Stomach (tissue), 9 donors: ENCODE data around the gene C16orf96. TPM values are rescaled to one million over a fixed set of nuclear protein-coding genes. Genes with fewer than 3 reads are reported as not detected.

Experiments used
- DNase-seq, 2 donors: peaks; one replicate each; pipeline versions ENCODE4 v3.0.0 to v3.0.0-alpha.2; 2013 to 2019
- H3K27ac ChIP-seq, 5 donors: fragments of 200-600 bp in 4 of 5; sonication (generic) in 4 of 5; one replicate each; pipeline ENCODE4 v1.5.1; 2013 to 2019; ENCODE audit warnings: mild to moderate bottlenecking in 1 of 5, moderate library complexity in 1 of 5
- H3K27me3 ChIP-seq, 3 donors: fragments of 200-600 bp; sonication (generic); one replicate each; pipeline ENCODE4 v1.5.1; 2017 to 2019; ENCODE audit warnings: mixed run types in 1 of 3
- H3K36me3 ChIP-seq, 4 donors: fragments of 200-600 bp; sonication (generic); 1 replicate in 3 of 4; 2 replicates in 1 of 4; pipeline ENCODE4 v1.5.1; 2016 to 2019
- H3K4me1 ChIP-seq, 4 donors: fragments of 200-600 bp; sonication (generic); one replicate each; pipeline ENCODE4 v1.5.1; 2016 to 2019
- H3K4me3 ChIP-seq, 4 donors: fragments of 200-600 bp; sonication (generic) in 3 of 4; one replicate each; pipeline ENCODE4 v1.5.1; 2016 to 2019; ENCODE audit warnings: mild to moderate bottlenecking in 1 of 4
- H3K9me3 ChIP-seq, 4 donors: fragments of 200-600 bp; sonication (generic); one replicate each; pipeline ENCODE4 v1.5.1; 2016 to 2019
- CTCF ChIP-seq, 7 experiments: fragments of 450-650 bp in 4 of 7; fragments of 200-600 bp in 3 of 7; sonication (generic) in 3 of 7; IDR thresholded peaks; one replicate each; pipeline ENCODE4 v1.5.1; 2016 to 2019; ENCODE audit warnings: antibody characterized with exemption in 7 of 7, control low read depth in 2 of 7, mild to moderate bottlenecking in 1 of 7
- EP300 ChIP-seq: sonication (generic); formaldehyde crosslinking; IDR thresholded peaks from one replicate; pipeline ENCODE4 v1.6.1; 2017; ENCODE audit warnings: antibody characterized with exemption
- POLR2A ChIP-seq, 4 donors: fragments of 450-650 bp; IDR thresholded peaks; one replicate each; pipeline ENCODE4 v1.6.1; 2016; ENCODE audit warnings: antibody characterized with exemption in 4 of 4, control low read depth in 2 of 4, mild to moderate bottlenecking in 1 of 4, moderate library complexity in 1 of 4
- POLR2AphosphoS5 ChIP-seq, 3 donors: sonication (generic); formaldehyde crosslinking; IDR thresholded peaks; one replicate each; pipeline ENCODE4 v1.6.1; 2016; ENCODE audit warnings: antibody characterized with exemption in 3 of 3
- WGBS, 5 donors: extraction: QIAGEN DNeasy Blood & Tissue Kit in 3 of 5; methylation state at CpG; one replicate each; pipeline versions ENCODE4 v1.1.5 to v1.1.7; 2013 to 2018; 5-methylcytosine and 5-hydroxymethylcytosine counted together
- intact Hi-C: fragments of 100-400 bp; cut with DNase I; formaldehyde crosslinking; loops from one replicate; pipeline ENCODE4 v1.15.1; 2023; ENCODE audit warnings: low total_unique reads
- polyA plus RNA-seq, 3 donors: library from polyadenylated mRNA; stranded (reverse); fragments of 200-250 nt; gene quantifications; one replicate each; pipeline ENCODE4 v1.2.3, GENCODE V29; 2013
- total RNA-seq, 5 donors: library from RNA; depleted of rRNA; stranded (reverse); fragments of >200 nt; gene quantifications; one replicate each; pipeline versions ENCODE4 v1.1.0 to v1.2.3, GENCODE V29; 2014 to 2016
- donor health status: healthy with polysubstance abuse.
- donor health status: Bipolar disorder and iron deficiency.
- donor health status: healthy.

C16orf96 gene
- total and polyA plus RNA-seq, 8 donors, result 0.37 to 0.43 TPM; not detected in 6

GRCh38 chr16:4641895-4642294 lies 85.8 kb downstream of the C16orf96 start:
- 83 to 95% (median 88%) methylated on average over 14 of the region's 14 CpGs for whole genome bisulfite sequencing, 5 donors

GRCh38 chr16:4646773-4647643 lies 90.9 kb downstream of the C16orf96 start:
- Histone ChIP-seq H3K4me1 (peaks cover 3 to 33% (median 26%) of the 10 kb centered on the region in 4 donors), H3K9me3 (no peaks in the 10 kb centered on the region), H3K4me3 (no peak overlapping the region), H3K36me3 (peaks cover 5 to 66% (median 34%) of the 10 kb centered on the region in 4 donors), H3K27ac (no peak overlapping the region), H3K27me3 (no peaks in the 10 kb centered on the region)
- intact Hi-C loops, result no loop called here
- no peak for TF ChIP-seq EP300
- TF ChIP-seq POLR2AphosphoS5 (IDR thresholded peaks at IDR 0.05), result no peak
- WGBS, 5 donors, result 87 to 93% (median 89%) methylated on average over 18 to 22 of the region's 22 CpGs
- DNase-seq, result no peak

More at GRCh38 chr16:4641895-4642294, 85.8 kb downstream of the C16orf96 start:
- Histone ChIP-seq H3K4me3 (no peak overlapping the region), H3K9me3 (no peaks in the 10 kb centered on the region), H3K4me1 (peaks cover 22 to 57% (median 33%) of the 10 kb centered on the region in 4 donors), H3K27ac (peak overlapping the region in 2 of 5 donors; percentile 18 to 56), H3K36me3 (peaks cover 0 to 52% (median 12%) of the 10 kb centered on the region in 4 donors), H3K27me3 (no peaks in the 10 kb centered on the region)
- TF ChIP-seq POLR2A (IDR thresholded peaks at IDR 0.05) (no peak), EP300 (no peak), CTCF (IDR thresholded peaks at IDR 0.05) (no peak), POLR2AphosphoS5 (IDR thresholded peaks at IDR 0.05) (no peak)
- DNase-seq, result no peak
- intact Hi-C loops, result no loop called here

GRCh38 chr16:4647644-4647980 lies 91.5 kb downstream of the C16orf96 start:
- 95 to 98% (median 96%) methylated on average over 8 of the region's 8 CpGs for WGBS, 5 donors
- peaks cover 9 to 37% (median 32%) of the 10 kb centered on the region in 4 donors for H3K4me1 ChIP-seq
- intact Hi-C loops, result no loop called here
- H3K27ac ChIP-seq, result no peak overlapping the region
- no peaks in the 10 kb centered on the region for H3K9me3 ChIP-seq
- no peak for DNase-seq
- H3K4me3 ChIP-seq, result no peak overlapping the region
- H3K36me3 ChIP-seq, result peaks cover 11 to 72% (median 40%) of the 10 kb centered on the region in 4 donors
- no peaks in the 10 kb centered on the region for H3K27me3 ChIP-seq
- TF ChIP-seq EP300 (no peak), CTCF (IDR thresholded peaks at IDR 0.05) (no peak), POLR2A (IDR thresholded peaks at IDR 0.05) (no peak), POLR2AphosphoS5 (IDR thresholded peaks at IDR 0.05) (no peak)

GRCh38 chr16:4648917-4649316 lies 92.8 kb downstream of the C16orf96 start:
- 89 to 95% (median 91%) methylated on average over 11 to 13 of the region's 13 CpGs for WGBS, 5 donors
- Histone ChIP-seq H3K27ac (no peak overlapping the region), H3K27me3 (no peaks in the 10 kb centered on the region), H3K4me1 (peaks cover 22 to 48% (median 40%) of the 10 kb centered on the region in 4 donors), H3K9me3 (no peaks in the 10 kb centered on the region), H3K4me3 (no peak overlapping the region), H3K36me3 (peaks cover 18 to 82% (median 53%) of the 10 kb centered on the region in 4 donors)
- DNase-seq, result no peak
- intact Hi-C loops, result no loop called here
- TF ChIP-seq POLR2A (IDR thresholded peaks at IDR 0.05), result no peak
- TF ChIP-seq POLR2AphosphoS5 (IDR thresholded peaks at IDR 0.05), result no peak
- TF ChIP-seq EP300, result no peak
- TF ChIP-seq CTCF (IDR thresholded peaks at IDR 0.05), result no peak
